Stimulated activated CD4-positive, alpha-beta T cell treated with anti-CD3 and anti-CD28 coated beads, Interleukin-12 subunit alpha, Interleukin-12 subunit beta, amount 100 ng/mL, for 24 hours (primary cell): Measurements from ENCODE around the gene CELF2.

Experiments
- DNase-seq, 2 experiments: peaks; one replicate each; pipeline ENCODE4 v3.0.0-alpha.2; 2020; ENCODE audit warnings: low read depth in 2 of 2

Gene CELF2

GRCh38 chr10:11194859-11195586, 177.4 kb downstream of the CELF2 start:
- no peak for DNase-seq

GRCh38 chr10:11195623-11196022, 178.0 kb downstream of the CELF2 start:
- DNase-seq: no peak

DNA sequence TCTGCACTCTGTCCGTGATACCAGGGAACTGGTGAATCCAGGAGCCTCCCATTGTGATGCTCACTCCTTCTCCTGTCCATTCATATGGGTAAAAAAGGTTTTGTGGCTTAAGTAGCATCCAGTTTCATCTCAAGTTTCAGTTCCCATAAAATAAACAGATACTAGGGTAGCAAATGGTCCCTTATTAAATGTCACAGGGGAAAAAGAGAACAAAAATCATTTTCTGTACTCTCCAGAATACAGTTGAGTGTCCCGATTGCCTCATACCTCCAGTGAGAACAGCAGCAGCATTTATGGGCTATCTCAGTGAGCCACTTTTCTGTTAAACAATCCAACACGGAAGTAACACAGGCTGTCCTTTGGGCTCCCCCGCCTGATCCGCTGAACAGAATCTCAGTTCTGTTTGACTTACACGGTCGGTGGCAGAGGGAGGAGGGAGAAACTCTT, 179.6 kb downstream of the CELF2 start:
- no peak for DNase-seq

GRCh38 chr10:11197878-11198277, 180.2 kb downstream of the CELF2 start:
- no peak for DNase-seq

- no peak for DNase-seq
These were observed 184.2 kb downstream of the CELF2 start for GRCh38 chr10:11201911-11202310.

DNA sequence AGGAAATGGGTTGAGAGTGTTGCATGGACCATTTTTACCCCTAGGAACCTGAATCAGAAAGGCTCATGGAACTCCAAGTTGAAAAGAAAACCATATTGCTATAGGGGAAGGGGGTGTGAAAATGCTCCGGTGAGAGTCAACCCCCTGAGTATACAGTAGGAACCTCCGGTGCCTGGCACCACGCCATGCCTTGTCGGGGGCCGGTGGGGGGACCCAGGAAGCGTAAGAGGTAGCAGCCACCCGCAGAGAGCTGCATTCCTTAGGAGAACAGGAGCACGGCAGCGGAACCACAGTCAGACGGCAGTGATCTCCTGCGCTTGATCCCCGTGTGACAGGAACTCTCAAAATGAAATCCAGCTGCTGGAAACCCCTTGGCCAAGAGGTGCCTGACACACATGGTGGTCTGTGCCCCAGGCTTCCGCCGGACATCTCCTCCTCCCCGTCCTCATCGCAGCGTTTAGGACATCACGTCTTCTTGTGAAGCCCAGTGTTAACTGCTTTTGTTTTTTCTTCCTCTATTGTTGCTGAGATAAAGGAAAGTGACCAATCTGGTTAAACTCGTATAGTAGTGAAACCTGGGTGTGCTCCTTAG, 186.8 kb downstream of the CELF2 start:
- DNase-seq: no peak

DNA sequence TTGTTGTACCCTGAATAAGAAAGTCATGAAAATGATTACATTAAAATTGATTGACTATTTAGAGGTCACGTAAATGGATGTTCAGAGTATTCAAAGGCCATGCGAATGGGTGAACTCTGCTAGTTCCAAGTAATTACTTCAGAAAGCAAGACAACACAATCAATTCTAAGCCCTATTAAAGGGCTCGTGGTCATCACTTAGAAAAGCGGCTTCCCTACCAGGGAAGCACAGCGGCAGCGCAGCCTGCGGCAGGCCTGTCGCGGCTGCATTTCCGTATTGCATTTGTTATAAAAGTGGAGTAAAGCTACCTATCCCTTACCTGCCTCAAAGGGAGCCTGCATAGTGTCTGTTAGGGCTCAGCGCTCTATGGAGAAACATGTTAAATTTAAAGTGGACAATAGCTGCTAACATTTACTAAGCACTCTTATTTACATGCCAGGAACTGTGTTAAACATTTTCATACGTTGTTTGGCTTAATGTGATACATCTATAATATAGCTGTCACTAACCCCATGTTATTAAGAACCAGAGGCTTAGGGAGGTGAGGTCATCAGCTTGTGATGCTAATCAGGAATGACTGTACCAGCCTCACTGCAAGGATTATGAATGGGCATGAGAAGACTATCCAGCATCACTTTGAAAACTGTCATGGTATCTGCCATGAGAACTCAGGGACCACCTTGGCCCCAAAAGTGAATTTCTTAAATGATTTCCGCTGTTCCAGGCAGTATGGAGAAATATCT, 187.5 kb downstream of the CELF2 start:
- no peak for DNase-seq

GRCh38 chr10:11206676-11207559, 189.2 kb downstream of the CELF2 start:
- DNase-seq: no peak

- DNase-seq: no peak
These were observed 189.8 kb downstream of the CELF2 start for GRCh38 chr10:11207560-11207844.

DNA sequence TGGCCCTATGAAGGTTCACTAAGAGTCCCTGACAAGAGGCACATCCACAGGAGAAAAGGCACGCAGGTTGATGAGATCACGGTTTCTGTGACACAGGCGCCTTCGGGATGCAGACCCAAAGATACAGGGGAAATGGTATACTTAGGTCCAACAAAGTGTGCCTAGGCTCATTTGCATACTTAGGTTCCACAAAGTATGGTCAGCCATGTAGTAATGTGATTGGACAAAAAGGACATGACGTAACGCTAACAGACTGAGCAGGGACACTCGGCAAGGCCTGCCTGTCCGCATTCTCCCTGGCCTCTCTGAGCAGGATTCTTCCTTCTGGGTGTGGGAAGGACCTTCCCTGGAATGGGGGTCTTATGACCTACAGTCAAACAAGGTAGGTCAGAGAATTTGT, 190.6 kb downstream of the CELF2 start:
- DNase-seq: no peak

DNA sequence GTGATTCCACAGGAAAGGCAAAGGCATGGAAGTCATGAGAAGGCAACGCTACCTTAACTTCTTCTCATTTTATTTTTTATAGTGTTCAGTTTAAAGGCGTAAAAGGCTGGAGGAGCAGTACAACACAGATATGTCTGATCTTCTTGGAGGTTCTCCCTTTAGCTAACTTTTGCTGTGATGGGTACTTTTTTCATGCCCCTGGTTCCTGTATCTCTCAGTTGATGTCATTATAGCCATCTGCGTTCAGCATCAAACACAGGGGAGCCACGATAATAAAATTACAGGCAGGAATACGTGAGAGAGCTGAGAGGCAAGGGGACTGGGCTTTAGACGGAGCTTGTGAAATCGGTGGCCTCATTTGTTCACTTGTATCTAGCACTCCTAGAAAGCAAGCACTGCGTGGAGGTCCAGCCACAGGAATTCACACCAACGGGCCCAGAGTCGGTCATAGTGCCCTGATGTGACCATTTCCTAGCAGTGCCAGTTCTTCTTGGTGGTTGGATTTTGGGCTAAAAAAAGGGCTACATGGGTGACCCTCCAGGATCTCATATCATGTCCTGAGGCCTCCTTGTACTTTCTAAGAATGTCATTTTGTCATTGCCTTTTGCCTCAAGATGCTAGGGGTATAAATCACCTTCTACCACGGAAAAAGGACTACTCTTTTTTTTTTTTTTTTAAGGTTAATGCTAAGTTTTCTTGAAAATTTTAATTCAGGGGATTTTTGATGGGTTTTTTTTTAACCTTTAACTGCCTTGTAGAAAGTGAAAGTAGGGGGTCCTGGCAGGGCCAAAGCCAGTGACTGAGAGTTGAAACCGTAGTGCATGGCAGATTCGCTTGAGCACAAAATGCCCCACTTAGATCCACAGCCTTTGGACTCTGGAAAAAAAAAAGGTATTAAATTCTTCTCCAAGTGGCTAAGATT, 191.5 kb downstream of the CELF2 start:
- no peak for DNase-seq

DNA sequence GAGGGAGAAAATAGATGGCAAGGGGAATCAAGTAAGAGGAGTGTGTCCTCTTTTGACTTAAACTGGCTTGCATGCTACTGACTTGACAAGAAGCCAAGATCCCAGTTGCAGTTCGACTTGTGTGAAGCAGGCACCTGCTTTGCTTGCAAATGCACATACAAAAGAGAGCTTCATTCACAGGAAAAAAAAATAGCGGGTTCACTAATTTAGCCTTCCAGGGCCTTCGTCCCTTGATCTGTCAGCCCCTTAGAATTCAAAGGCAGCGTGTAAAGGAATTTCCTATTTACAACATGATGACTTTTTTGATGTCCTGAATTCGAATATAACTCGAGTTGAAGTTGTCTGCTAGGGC, 192.1 kb downstream of the CELF2 start:
- no peak for DNase-seq

- DNase-seq: no peak
These were observed 192.7 kb downstream of the CELF2 start for GRCh38 chr10:11210211-11210922.

- no peak for DNase-seq
These were observed 194.8 kb downstream of the CELF2 start for GRCh38 chr10:11212288-11213085.

DNA sequence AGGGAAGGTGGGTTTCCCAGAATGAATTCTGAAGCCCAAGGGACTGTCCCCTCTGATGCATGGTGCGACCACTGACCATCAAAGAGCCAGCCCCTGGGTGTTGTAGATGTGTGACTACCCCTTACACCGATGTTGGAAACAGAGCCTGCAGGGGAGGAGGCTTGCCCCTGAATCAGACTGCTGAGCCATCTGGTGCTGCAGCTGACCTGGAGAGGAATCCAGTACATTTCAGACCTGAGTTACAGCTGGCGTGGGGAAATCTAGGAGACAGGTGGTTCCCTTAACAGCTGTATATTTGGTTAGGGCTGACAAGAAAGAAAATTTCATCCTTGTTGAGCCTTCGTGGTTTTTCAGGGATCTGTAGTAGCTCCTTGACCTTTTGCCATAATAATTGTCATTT, 195.5 kb downstream of the CELF2 start:
- no peak for DNase-seq

GRCh38 chr10:11214407-11214806, 196.7 kb downstream of the CELF2 start:
- DNase-seq: no peak

GRCh38 chr10:11215471-11215870, 197.8 kb downstream of the CELF2 start:
- DNase-seq: no peak

- DNase-seq: no peak
These were observed 199.8 kb downstream of the CELF2 start for GRCh38 chr10:11217521-11217920.

GRCh38 chr10:11218395-11218794, 200.7 kb downstream of the CELF2 start:
- no peak for DNase-seq

- DNase-seq: no peak
These were observed 201.8 kb downstream of the CELF2 start for GRCh38 chr10:11219431-11219830.
